Endothelial cell of umbilical vein (primary cell): ENCODE results near the gene ARHGEF11. TPM values are rescaled to one million over a fixed set of nuclear protein-coding genes. Genes with fewer than 3 reads are reported as not detected.

Experiments used
- BruUV-seq: library from RNA; stranded (reverse); fragments of 400-500 nt; replicated peaks from 2 replicates; lab custom pipeline; 2021; lab: Mats Ljungman, UMichigan
- CTCF ChIA-PET: fragments of 300-600, 350-600 bp; sonication (Branson Sonifier 250); formaldehyde crosslinking; loops from one replicate; lab custom pipeline; 2021; ENCODE audit warnings: antibody characterized with exemption, inconsistent platforms; lab: Charles Lee
- POLR2A ChIA-PET: fragments of 300-600, 350-600 bp; sonication (Branson Sonifier 250); formaldehyde crosslinking; loops from one replicate; lab custom pipeline; 2021; ENCODE audit warnings: antibody characterized with exemption, inconsistent platforms; lab: Charles Lee
- DNase-seq: peaks from one replicate; pipeline ENCODE4 v3.0.0-alpha.2; 2011; ENCODE audit warnings: low read depth, low spot score
- FAIRE-seq: peaks from 2 replicates; lab custom pipeline; 2011; peaks lifted over from hg19 to GRCh38; lab: Jason Lieb, UNC
- H2AFZ ChIP-seq: 2 replicates; pipeline ENCODE4 v1.6.0; 2012; ENCODE audit warnings: low read depth, low read length, control low read depth, inconsistent platforms
- H3K27ac ChIP-seq: 2 replicates; pipeline ENCODE4 v1.5.1; 2011; ENCODE audit warnings: low read depth, mild to moderate bottlenecking, control low read depth, low read length, moderate library complexity; ENCODE audit not compliant: insufficient read depth
- H3K27me3 ChIP-seq, 2 experiments: 2 replicates each; pipeline versions ENCODE4 v1.6.0 to v1.6.1; 2011; ENCODE audit warnings: low read length in 2 of 2, mixed read lengths in 1 of 2; ENCODE audit not compliant: control insufficient read depth in 2 of 2, insufficient read depth in 2 of 2
- H3K36me3 ChIP-seq, 2 experiments: 2 replicates in 1 of 2; 3 replicates in 1 of 2; pipeline ENCODE4 v1.5.1; 2011; ENCODE audit warnings: low read length in 2 of 2, mild to moderate bottlenecking in 1 of 2, moderate library complexity in 1 of 2; ENCODE audit not compliant: control insufficient read depth in 2 of 2, insufficient read depth in 2 of 2; ENCODE audit errors: extremely low read depth in 1 of 2
- H3K4me1 ChIP-seq: 3 replicates; pipeline ENCODE4 v1.5.1; 2011; ENCODE audit warnings: mild to moderate bottlenecking, low read length; ENCODE audit not compliant: control insufficient read depth, insufficient read depth; ENCODE audit errors: extremely low read depth
- H3K4me2 ChIP-seq: 2 replicates; pipeline ENCODE4 v1.6.1; 2011; ENCODE audit warnings: low read length, control low read depth, mixed read lengths; ENCODE audit not compliant: insufficient read depth
- H3K4me3 ChIP-seq, 3 experiments: fragments of 200-600 bp in 1 of 3; sonication (generic), shearing (Covaris generic) in 1 of 3; replicated peaks in 1 of 3; 2 replicates each; pipeline ENCODE4 v1.5.1; 2011 to 2016; ENCODE audit warnings: control low read depth in 3 of 3, low read length in 3 of 3, mild to moderate bottlenecking in 2 of 3, inconsistent platforms in 1 of 3, low read depth in 1 of 3, moderate library complexity in 1 of 3; ENCODE audit not compliant: insufficient read depth in 1 of 3
- H3K79me2 ChIP-seq: 2 replicates; pipeline ENCODE4 v1.6.0; 2012; ENCODE audit warnings: low read length, inconsistent platforms; ENCODE audit not compliant: control insufficient read depth, insufficient read depth
- H3K9ac ChIP-seq: replicated peaks from 2 replicates; pipeline ENCODE3; 2011; ENCODE audit warnings: low read length, control low read depth; ENCODE audit not compliant: insufficient read depth; ENCODE audit errors: extremely low read depth
- H3K9me1 ChIP-seq: replicated peaks from 3 replicates; pipeline ENCODE4 v1.6.0; 2011; ENCODE audit warnings: mild to moderate bottlenecking, low read length; ENCODE audit not compliant: control insufficient read depth, insufficient read depth; ENCODE audit errors: extremely low read depth
- H3K9me3 ChIP-seq: replicated peaks from 2 replicates; pipeline ENCODE4 v1.5.1; 2012; ENCODE audit warnings: low read length, inconsistent platforms; ENCODE audit not compliant: control insufficient read depth, insufficient read depth
- H4K20me1 ChIP-seq: replicated peaks from 2 replicates; pipeline ENCODE3; 2011; ENCODE audit warnings: mild to moderate bottlenecking, low read length; ENCODE audit not compliant: control insufficient read depth, insufficient read depth; ENCODE audit errors: extremely low read depth
- EZH2 ChIP-seq: IDR thresholded peaks from 2 replicates; pipeline ENCODE4 v1.6.1; 2012; ENCODE audit warnings: borderline replicate concordance, low read depth, mild to moderate bottlenecking, moderate library complexity, low read length, inconsistent platforms; ENCODE audit not compliant: severe bottlenecking
- FOS ChIP-seq: IDR thresholded peaks from 2 replicates; pipeline ENCODE4 v1.6.1; 2011; ENCODE audit warnings: mild to moderate bottlenecking, low read length, moderate library complexity, borderline replicate concordance; ENCODE audit not compliant: insufficient read depth
- GATA2 ChIP-seq: IDR thresholded peaks from 2 replicates; pipeline ENCODE4 v1.7.0; 2011; ENCODE audit warnings: low read depth, mild to moderate bottlenecking, moderate library complexity, mixed read lengths, low read length; ENCODE audit not compliant: insufficient read length, insufficient read depth
- JUN ChIP-seq: IDR thresholded peaks from 2 replicates; pipeline ENCODE4 v1.6.1; 2011; ENCODE audit warnings: borderline replicate concordance, low read depth; ENCODE audit not compliant: insufficient read length, insufficient read depth
- MYC ChIP-seq: IDR thresholded peaks from one replicate; pipeline ENCODE4 v1.6.1; 2011; ENCODE audit warnings: mild to moderate bottlenecking, low read depth, low read length
- POLR2A ChIP-seq: IDR thresholded peaks from 2 replicates; pipeline ENCODE4 v1.6.1; 2012; ENCODE audit warnings: low read depth, mild to moderate bottlenecking, control low read depth, low read length
- POLR2AphosphoS5 ChIP-seq: IDR thresholded peaks from 2 replicates; pipeline ENCODE4 v1.6.1; 2012; ENCODE audit warnings: low read depth, mild to moderate bottlenecking, control low read depth, low read length, moderate library complexity; ENCODE audit not compliant: insufficient read depth
- dilution Hi-C: fragments of 300-500 bp; cut with MboI; formaldehyde crosslinking; loops from one replicate; pipeline ENCODE4 v1.15.0; 2019; ENCODE audit warnings: low sequenced_read_pairs; ENCODE audit not compliant: extremely low pct_ligation_motif_present
- intact Hi-C: fragments of 100-400 bp; cut with micrococcal nuclease; formaldehyde crosslinking; loops from one replicate; pipeline ENCODE4 v1.10.0; 2022
- polyA plus RNA-seq, 4 experiments: library from polyadenylated mRNA; depleted of rRNA in 3 of 4; stranded (reverse) in 3 of 4; unstranded in 1 of 4; fragments of >200 nt; gene quantifications; 2 replicates each; pipeline versions ENCODE4 v1.2.1 to v1.2.3, GENCODE V29; 2011 to 2012; ENCODE audit warnings: missing spikeins in 1 of 4
- total RNA-seq: library from RNA; stranded (reverse); gene quantifications from 2 replicates; pipeline ENCODE4 v1.2.3, GENCODE V29; 2021
- TF ChIP-seq, protein P1 (sequence below), 2 donors: IDR thresholded peaks; 1 replicate in 1 of 2; 2 replicates in 1 of 2; pipeline ENCODE4 v1.5.1; 2011; ENCODE audit warnings: low read length in 2 of 2, mild to moderate bottlenecking in 2 of 2, moderate library complexity in 2 of 2, control low read depth in 1 of 2, inconsistent platforms in 1 of 2, low read depth in 1 of 2; ENCODE audit not compliant: insufficient read depth in 1 of 2; ENCODE audit errors: extremely low read depth in 1 of 2
- TF ChIP-seq, protein P2 (sequence below): IDR thresholded peaks from 2 replicates; pipeline ENCODE4 v1.6.1; 2011; ENCODE audit not compliant: insufficient read depth, insufficient read length

Gene ARHGEF11
- total and polyA plus RNA-seq, 2 donors (not counting 3 experiments of a cell fraction or from before 2014, with no cell fraction given), result 18.2 to 28.0 TPM

DNA sequence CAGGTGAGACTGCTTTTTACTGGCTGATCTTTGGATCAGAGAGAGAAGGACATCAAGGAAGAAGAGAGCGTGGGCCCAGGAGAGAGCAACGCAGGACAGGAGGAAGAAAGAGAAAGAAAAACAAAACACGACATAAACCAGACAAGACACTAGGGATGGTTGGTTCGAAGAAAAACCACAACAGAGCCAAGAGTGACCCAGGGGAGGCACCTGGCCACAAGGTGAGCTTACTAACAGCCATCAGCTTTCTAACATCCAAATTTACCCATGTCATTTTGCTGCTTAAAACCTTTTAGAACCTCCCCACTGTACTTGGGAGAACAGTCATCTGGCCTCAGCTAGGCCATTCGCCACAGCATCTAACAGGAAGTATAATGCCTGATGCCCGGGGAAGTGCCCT, 57.8 kb downstream of the ARHGEF11 start:
- DNase-seq, result no peak
- dilution Hi-C loops, result no loop called here

GRCh38 chr1:156980551-156980950, 65.0 kb downstream of the ARHGEF11 start:
- TF ChIP-seq POLR2AphosphoS5 (no peak), FOS (no peak), MYC (no peak), POLR2A (no peak), JUN (no peak), EZH2 (no peak), GATA2 (no peak)
- TF ChIP-seq, protein P1, sequence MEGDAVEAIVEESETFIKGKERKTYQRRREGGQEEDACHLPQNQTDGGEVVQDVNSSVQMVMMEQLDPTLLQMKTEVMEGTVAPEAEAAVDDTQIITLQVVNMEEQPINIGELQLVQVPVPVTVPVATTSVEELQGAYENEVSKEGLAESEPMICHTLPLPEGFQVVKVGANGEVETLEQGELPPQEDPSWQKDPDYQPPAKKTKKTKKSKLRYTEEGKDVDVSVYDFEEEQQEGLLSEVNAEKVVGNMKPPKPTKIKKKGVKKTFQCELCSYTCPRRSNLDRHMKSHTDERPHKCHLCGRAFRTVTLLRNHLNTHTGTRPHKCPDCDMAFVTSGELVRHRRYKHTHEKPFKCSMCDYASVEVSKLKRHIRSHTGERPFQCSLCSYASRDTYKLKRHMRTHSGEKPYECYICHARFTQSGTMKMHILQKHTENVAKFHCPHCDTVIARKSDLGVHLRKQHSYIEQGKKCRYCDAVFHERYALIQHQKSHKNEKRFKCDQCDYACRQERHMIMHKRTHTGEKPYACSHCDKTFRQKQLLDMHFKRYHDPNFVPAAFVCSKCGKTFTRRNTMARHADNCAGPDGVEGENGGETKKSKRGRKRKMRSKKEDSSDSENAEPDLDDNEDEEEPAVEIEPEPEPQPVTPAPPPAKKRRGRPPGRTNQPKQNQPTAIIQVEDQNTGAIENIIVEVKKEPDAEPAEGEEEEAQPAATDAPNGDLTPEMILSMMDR (IDR thresholded peaks at IDR 0.05; ENCODE audit: extremely low read depth in 1 of 2, insufficient read depth in 1 of 2, low read depth in 1 of 2, low read length in 2 of 2), result no peak
- TF ChIP-seq, protein P2, sequence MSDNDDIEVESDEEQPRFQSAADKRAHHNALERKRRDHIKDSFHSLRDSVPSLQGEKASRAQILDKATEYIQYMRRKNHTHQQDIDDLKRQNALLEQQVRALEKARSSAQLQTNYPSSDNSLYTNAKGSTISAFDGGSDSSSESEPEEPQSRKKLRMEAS, result no peak
- ChIA-PET CTCF (interaction anchor here (1.2 to 1.7 kb wide), 2 partner anchors 10 to 93 kb away, joined by 3 to 5 read pairs; no protein-coding TSS in a partner anchor), POLR2A (no interaction called here)
- no peaks in the 10 kb centered on the region for H3K27me3 ChIP-seq
- H3K4me3 ChIP-seq, result no peak overlapping the region
- intact Hi-C loops (no loop called here), dilution Hi-C loops (no loop called here)
- H3K79me2 ChIP-seq, result no peaks in the 10 kb centered on the region
- H3K36me3 ChIP-seq, result peaks cover 0 to 20% of the 10 kb centered on the region in 2 experiments
- H3K4me1 ChIP-seq, result no peaks in the 10 kb centered on the region
- H2AFZ ChIP-seq, result no peak overlapping the region
- H3K27ac ChIP-seq, result no peak overlapping the region
- no peaks in the 10 kb centered on the region for H4K20me1 ChIP-seq
- BruUV-seq, result no TSS peak
- DNase-seq, result no peak
- FAIRE-seq, result no peak
- no peak overlapping the region for H3K4me2 ChIP-seq
- H3K9me3 ChIP-seq, result no peaks in the 10 kb centered on the region
- H3K9me1 ChIP-seq, result no peaks in the 10 kb centered on the region
- H3K9ac ChIP-seq, result no peak overlapping the region

More for the DNA sequence above, 57.8 kb downstream of the ARHGEF11 start:
- no TSS peak for BruUV-seq
- no peak for TF ChIP-seq FOS
- TF ChIP-seq, protein P1 (IDR thresholded peaks at IDR 0.05; ENCODE audit: extremely low read depth in 1 of 2, insufficient read depth in 1 of 2, low read depth in 1 of 2, low read length in 2 of 2), result no peak
- TF ChIP-seq, protein P2, result no peak
- Histone ChIP-seq H3K9me3 (no peaks in the 10 kb centered on the region), H3K4me2 (no peak overlapping the region), H4K20me1 (no peaks in the 10 kb centered on the region), H3K4me3 (no peak overlapping the region), H3K27ac (no peak overlapping the region), H3K36me3 (peaks cover 0 to 14% of the 10 kb centered on the region in 2 experiments), H3K9ac (no peak overlapping the region), H3K79me2 (no peaks in the 10 kb centered on the region), H2AFZ (no peak overlapping the region), H3K27me3 (no peaks in the 10 kb centered on the region), H3K4me1 (no peaks in the 10 kb centered on the region), H3K9me1 (no peaks in the 10 kb centered on the region)
- intact Hi-C loops, result no loop called here
- CTCF ChIA-PET, result interaction anchor here (0.8 to 1.0 kb wide), 2 partner anchors 18 to 86 kb away, joined by 3 to 4 read pairs; no protein-coding TSS in a partner anchor
- POLR2A ChIA-PET, result no interaction called here
- FAIRE-seq, result no peak
